HG02981 (cell line): ENCODE results near the gene ZBTB7C.
"Not testable (repeated sequence)": the region's sequence is repeated elsewhere in the genome, so short reads cannot be mapped to it uniquely, and the experiment has no call there.

ENCODE experiments used
- ATAC-seq: cut with Tn5 transposase; IDR thresholded peaks from one replicate; pipeline ENCODE4 v1.9.1; 2021; ENCODE audit warnings: mild to moderate bottlenecking, moderate library complexity; ENCODE audit not compliant: unreplicated experiment

ZBTB7C gene

DNA sequence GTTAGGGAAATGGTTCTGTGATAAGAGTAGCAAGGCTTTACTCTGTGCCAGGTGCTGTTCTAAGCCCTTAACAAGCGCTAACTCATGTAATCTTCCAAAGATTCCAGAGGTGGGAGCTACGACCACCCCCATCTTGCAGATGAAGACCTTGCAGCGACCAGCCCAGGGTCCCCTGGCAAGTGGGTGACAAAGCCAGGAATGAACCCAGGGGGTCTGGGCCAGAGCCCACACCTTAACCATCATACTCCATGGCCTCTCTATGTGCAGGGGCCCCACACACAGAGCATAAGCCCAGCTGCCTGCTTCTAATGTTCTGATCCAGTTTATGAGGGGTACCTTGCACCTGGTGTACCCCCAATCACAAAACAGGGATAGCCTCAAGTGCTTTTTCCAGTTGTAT is 105.3 kb downstream of the ZBTB7C start:
- no peak for ATAC-seq

GRCh38 chr18:48302736-48303135 is 106.4 kb downstream of the ZBTB7C start:
- no peak for ATAC-seq

- ATAC-seq: no peak
Measured at GRCh38 chr18:48300463-48300961, 108.7 kb downstream of the ZBTB7C start.

- no peak for ATAC-seq
Measured at GRCh38 chr18:48297139-48297538, 112.0 kb downstream of the ZBTB7C start.

DNA sequence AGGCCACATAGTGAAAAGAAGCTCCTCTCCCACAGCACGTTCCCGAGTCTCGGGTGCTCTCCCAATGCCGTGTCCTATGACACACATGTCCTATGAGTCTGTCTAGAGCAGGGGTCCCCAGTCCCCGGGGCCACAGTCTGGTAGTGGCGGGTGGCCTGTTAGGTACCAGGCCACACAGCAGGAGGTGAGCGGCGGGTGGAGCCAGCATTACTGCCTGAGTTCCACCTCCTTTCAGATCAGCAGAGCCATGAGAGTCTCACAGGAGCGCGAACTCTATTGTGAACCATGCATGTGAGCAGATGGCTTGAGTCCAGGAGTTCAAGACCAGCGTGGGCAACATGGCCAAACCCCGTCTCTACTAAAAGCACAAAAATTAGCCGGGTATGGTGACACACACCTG is 112.6 kb downstream of the ZBTB7C start:
- no peak for ATAC-seq

DNA sequence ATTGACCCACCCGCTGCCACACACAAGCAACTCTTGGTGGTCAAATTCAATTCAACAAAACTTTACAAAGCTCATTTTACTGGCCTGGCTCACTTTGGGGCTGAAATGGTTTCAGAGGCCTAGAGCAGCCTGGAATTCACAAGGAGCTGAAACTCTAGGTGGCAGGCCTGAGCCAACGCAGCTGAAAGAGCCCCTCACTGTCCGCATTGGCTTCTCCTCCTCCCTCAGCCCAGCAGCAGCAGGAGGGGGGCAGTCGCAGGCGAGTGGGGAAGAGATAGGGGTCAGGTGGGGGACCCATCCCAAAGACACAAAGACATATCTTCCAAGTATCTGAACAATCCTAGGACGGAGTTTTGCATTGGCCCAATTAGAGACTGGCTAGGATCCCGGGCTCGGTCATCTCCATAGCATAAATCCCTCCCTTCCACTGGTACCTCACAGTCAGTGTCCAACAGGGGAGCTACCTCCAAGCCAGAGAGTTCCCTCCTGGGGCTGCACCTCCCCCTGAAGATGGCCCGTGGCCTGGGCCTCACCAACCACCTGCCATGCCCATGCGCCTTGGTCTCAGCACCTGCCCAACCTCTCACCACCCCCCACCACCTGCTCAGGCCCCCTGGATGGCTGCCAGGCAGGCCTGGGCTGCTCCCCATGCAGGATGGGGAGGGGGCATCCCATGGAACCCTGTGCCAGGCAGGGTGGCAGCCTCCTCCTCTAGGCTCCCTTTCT is 113.4 kb downstream of the ZBTB7C start:
- ATAC-seq: no peak

DNA sequence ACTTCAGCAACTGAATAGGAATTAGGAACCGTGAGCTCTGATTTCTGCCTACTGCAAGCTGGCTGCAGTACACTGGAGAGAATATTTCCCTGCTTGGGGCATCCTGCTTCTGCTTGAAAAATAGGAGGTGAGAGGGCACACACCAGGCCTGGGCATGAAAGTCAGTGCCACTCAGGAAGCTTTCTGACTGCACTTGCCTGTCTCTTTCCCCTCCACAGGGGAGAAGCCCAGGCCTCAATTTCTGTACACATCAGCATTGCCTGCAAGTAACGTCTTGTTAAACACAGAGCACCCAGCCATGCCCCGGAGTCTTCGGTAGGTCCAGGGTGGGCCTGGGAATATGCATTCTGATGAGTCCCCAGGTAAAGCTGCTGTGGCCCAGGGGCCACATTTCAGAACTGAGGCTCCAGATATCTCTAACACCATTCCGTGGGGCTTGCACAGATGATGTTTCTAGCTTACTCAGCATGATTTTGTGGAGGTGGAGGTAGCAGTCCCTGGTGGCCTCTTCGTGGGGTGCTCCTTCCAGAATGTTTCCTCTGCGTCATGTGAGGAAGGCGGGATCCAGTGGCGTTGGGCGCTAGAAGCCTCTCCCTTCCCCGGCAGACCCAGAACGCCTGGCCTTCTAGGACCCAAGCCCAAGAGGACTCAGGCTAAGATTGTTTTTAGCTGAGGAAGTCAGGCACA is 114.1 kb downstream of the ZBTB7C start:
- ATAC-seq: no peak

GRCh38 chr18:48293954-48294898 is 115.0 kb downstream of the ZBTB7C start:
- ATAC-seq: no peak

DNA sequence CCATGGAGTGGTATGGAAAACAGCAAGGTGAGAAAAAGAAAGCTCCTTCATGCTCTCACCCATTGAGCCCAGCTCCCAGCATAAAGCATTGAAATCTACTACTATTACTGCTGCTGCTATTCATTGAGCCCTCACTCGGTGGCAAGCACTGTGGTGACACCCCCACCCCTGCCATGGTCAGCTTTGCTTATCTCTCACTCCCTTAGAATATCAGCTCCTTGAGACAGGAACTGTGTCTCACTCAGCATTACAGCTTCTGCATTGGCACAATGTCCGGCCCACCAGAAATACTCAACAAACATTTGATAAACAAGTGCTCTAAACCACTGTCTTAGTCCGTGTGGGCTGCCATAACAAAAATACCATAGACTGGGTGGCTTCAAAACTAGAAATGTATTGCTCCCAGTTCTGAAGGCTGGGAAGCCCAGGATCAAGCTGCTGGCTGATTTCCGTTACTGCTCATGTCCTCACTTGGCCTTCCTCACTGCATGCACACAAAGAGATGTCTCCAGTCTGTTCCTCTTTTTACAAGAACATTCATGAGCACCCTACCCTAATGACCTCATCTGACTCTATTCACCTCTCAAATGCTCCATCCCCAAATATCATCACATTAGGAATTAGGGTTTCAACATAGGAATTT is 116.3 kb downstream of the ZBTB7C start:
- no peak for ATAC-seq

DNA sequence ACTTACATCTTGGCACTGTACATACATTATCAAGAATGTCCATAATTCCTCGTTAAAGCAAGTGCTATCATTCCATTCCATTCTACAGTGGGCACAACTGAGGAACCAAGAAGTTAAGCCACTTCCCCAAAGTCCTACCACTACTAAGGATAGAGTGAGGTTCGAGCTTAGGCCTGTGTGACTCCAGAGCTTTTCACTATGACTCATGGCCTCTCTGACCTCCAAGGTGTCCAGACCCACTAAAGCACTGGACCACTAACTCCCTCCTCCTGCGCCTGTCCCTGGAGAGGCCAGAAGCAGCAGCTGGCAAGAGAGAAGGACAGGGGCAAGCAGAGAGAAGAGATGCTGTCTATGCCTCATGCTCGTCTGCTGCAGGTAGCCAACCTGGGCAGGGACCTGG is 117.0 kb downstream of the ZBTB7C start:
- ATAC-seq: no peak

- no peak for ATAC-seq
Measured at GRCh38 chr18:48290162-48290926, 118.8 kb downstream of the ZBTB7C start.

- no peak for ATAC-seq
Measured at GRCh38 chr18:48284743-48285142, 124.4 kb downstream of the ZBTB7C start.

DNA sequence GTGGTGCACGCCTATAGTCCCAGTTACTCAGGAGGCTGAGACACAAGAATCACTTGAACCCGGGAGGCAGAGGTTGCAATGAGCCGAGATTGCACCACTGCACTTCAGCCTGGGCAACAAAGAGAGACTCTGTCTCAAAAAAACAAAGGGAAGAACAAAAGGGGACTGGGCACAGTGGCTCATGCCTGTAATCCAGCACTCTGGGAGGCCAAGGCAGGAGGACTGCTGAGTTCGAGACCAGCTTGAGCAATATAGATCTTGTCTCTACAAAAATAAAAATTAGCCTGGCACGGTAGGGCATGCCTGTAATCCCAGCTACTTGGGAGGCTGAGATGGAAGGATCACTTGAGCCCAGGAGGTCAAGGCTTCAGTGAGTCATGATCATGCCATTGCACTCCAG is 125.2 kb downstream of the ZBTB7C start:
- ATAC-seq: not testable (repeated sequence)

DNA sequence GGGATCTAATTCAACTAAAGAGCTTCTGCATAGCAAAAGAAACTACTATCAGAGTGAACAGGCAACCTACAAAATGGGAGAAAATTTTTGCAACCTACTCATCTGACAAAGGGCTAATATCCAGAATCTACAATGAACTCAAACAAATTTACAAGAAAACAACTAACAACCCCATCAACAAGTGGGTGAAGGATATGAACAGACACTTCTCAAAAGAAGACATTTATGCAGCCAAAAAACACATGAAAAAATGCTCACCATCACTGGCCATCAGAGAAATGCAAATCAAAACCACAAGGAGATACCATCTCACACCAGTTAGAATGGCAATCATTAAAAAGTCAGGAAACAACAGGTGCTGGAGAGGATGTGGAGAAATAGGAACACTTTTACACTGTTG is 127.7 kb downstream of the ZBTB7C start:
- not testable (repeated sequence) for ATAC-seq

- no peak for ATAC-seq
Measured at GRCh38 chr18:48279312-48279711, 129.9 kb downstream of the ZBTB7C start.

GRCh38 chr18:48278081-48278480 is 131.1 kb downstream of the ZBTB7C start:
- no peak for ATAC-seq

DNA sequence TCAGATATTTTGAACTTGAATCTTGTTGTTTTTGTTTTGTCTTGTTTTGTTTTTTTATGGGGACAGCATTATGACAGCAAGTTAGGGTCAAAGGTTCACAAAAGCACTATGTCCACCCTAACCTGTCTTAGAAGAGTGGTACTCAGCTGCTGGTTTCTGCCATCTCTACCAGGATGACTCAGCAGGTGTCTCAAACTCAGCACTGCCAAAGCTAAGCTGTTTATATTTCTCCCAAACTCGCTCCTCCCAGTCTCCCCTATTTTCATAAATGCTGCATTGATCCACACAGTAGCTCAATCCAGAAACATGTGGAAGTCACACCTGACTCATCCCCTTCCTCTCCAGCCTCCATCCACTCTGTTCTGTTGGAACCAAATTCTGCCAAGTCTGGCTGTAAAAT is 134.9 kb downstream of the ZBTB7C start:
- no peak for ATAC-seq

GRCh38 chr18:48270929-48271328 is 138.3 kb downstream of the ZBTB7C start:
- no peak for ATAC-seq

DNA sequence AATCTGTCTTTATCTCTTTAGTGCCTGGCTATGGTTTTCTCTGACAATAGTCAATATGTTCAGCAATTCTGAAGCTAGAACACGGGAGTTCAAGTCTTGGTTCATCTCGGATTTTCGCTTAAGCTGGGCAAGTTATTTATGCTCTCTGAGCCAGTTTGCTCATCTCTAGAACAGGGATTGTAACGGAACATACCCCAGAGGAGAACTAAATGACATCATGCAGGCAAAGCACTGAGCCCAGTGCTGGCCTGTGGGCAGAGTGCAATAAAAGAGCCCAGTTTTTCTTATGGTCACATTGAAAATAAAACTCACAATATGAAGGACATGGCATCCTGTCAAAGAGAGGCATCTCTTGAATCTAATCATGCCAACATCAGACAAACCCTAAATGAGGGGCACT is 143.9 kb downstream of the ZBTB7C start:
- no peak for ATAC-seq
